ENCODE results near the gene TMEM192. TPM values are rescaled to one million over a fixed set of nuclear protein-coding genes. Genes with fewer than 3 reads are reported as not detected.
"Not testable (repeated sequence)": the region's sequence is repeated elsewhere in the genome, so short reads cannot be mapped to it uniquely, and the experiment has no call there.

TMEM192 gene
- total RNA-seq, 2 donors from 2014 or later = 4.7 to 18.6 TPM

DNA sequence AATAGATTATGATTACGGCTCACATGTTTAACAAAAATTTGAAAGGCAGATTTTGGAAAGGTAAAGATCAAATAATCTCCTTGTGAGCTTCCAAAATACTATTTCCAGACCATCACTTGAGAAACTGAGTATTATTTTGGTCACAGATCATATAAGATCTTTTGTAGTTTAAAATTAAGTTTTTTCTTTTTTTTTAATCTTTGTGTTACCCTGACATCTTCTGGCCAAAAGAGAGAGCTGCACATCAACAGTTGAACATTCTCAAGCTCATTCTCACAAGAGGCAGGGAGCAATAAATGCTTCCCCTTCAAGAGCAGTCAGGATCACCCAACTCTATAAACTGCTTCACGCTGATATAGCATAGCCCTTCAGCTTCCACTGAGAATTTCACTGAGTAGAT is 15.9 kb downstream of the TMEM192 start:
- TF ChIP-seq, protein P1, sequence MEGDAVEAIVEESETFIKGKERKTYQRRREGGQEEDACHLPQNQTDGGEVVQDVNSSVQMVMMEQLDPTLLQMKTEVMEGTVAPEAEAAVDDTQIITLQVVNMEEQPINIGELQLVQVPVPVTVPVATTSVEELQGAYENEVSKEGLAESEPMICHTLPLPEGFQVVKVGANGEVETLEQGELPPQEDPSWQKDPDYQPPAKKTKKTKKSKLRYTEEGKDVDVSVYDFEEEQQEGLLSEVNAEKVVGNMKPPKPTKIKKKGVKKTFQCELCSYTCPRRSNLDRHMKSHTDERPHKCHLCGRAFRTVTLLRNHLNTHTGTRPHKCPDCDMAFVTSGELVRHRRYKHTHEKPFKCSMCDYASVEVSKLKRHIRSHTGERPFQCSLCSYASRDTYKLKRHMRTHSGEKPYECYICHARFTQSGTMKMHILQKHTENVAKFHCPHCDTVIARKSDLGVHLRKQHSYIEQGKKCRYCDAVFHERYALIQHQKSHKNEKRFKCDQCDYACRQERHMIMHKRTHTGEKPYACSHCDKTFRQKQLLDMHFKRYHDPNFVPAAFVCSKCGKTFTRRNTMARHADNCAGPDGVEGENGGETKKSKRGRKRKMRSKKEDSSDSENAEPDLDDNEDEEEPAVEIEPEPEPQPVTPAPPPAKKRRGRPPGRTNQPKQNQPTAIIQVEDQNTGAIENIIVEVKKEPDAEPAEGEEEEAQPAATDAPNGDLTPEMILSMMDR (IDR thresholded peaks at IDR 0.05) = no peak
- ATAC-seq (ENCODE audit: insufficient number of reproducible peaks, low FRiP score, low read depth) (no peak), DNase-seq (ENCODE audit: low spot score) (no peak)
- H3K9me3 ChIP-seq = no peaks in the 10 kb centered on the region
- H3K27me3 ChIP-seq (replicated peaks; ENCODE audit: insufficient read depth) = no peaks in the 10 kb centered on the region
- no peaks in the 10 kb centered on the region for H3K4me1 ChIP-seq (ENCODE audit: control insufficient read depth in 1 of 2, low read depth in 2 of 2)
- H3K36me3 ChIP-seq = peaks cover 29% of the 10 kb centered on the region
- no peak overlapping the region for H3K4me3 ChIP-seq
- no peak overlapping the region for H3K27ac ChIP-seq

DNA sequence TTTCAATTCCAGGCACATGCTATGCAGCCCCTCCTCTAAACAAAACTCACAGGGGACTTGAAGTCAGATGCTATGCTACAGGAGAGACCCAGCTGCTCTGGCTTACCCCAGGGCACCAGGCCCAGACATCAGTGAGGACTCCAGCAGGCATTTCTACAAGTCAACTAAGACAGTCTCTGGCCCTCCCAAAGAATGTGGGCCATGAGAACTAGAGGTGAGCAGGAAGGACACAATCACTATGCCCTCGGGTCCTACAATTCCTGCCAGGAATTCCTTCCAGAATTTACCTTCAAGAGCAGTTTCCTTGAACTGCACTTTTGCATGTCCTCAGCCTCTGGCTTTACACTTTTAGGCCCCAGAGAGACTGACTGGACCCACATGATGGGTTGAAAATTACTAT is 17.4 kb downstream of the TMEM192 start:
- Histone ChIP-seq H3K27ac (no peak overlapping the region), H3K36me3 (peaks cover 18% of the 10 kb centered on the region), H3K4me3 (no peak overlapping the region), H3K9me3 (no peaks in the 10 kb centered on the region), H3K4me1 (ENCODE audit: control insufficient read depth in 1 of 2, low read depth in 2 of 2) (no peaks in the 10 kb centered on the region), H3K27me3 (replicated peaks; ENCODE audit: insufficient read depth) (no peaks in the 10 kb centered on the region)
- ATAC-seq (ENCODE audit: insufficient number of reproducible peaks, low FRiP score, low read depth) (no peak), DNase-seq (ENCODE audit: low spot score) (no peak)
- TF ChIP-seq, protein P1 (IDR thresholded peaks at IDR 0.05) = no peak

DNA sequence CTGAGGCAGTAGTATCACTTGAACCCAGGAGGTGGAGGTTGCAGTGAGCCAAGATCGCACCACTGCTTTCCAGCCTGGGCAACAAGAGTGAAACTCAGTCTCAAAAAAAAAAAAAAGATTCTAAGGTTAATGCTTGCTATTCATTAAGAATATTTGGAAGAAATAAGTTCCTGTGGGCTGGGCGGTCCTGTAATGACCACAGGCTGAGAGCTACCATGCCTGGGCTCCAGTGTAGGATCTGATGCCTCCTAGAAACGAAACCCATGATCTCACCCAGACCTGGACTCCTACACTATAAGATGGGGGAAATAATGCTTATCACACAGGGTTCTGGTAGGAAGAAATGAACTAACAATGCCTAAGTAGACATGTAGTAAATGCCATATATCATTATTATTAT is 17.8 kb downstream of the TMEM192 start:
- peaks cover 17% of the 10 kb centered on the region for H3K36me3 ChIP-seq
- H3K27me3 ChIP-seq (replicated peaks; ENCODE audit: insufficient read depth) = no peaks in the 10 kb centered on the region
- H3K27ac ChIP-seq = no peak overlapping the region
- no peaks in the 10 kb centered on the region for H3K9me3 ChIP-seq
- no peak overlapping the region for H3K4me3 ChIP-seq
- no peaks in the 10 kb centered on the region for H3K4me1 ChIP-seq (ENCODE audit: control insufficient read depth in 1 of 2, low read depth in 2 of 2)
- ATAC-seq (ENCODE audit: insufficient number of reproducible peaks, low FRiP score, low read depth) (no peak), DNase-seq (ENCODE audit: low spot score) (no peak)
- TF ChIP-seq, protein P1 (IDR thresholded peaks at IDR 0.05) = no peak

DNA sequence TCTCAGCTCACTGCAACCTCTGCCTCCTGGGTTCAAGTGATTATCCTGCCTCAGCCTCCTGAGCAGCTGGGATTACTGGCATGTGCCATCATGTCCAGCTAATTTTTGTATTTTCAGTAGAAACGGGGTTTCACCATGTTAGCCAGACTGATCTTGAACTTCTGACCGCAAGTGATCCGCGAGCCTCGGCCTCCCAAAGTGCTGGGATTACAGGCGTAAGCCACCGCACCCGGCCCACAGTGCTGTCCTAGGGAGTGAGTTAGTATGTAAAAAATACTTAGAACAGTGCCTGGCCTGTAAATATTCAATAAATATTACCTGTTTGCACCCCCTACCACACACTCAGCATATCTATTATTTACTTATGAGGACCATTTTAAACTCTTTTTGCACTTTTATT is 20.5 kb downstream of the TMEM192 start:
- H3K4me3 ChIP-seq; DNase-seq (ENCODE audit: low spot score); H3K4me1 ChIP-seq (ENCODE audit: control insufficient read depth in 1 of 2, low read depth in 2 of 2); H3K27me3 ChIP-seq (replicated peaks; ENCODE audit: insufficient read depth); ATAC-seq (ENCODE audit: insufficient number of reproducible peaks, low FRiP score, low read depth); H3K9me3 ChIP-seq; H3K27ac ChIP-seq; H3K36me3 ChIP-seq: not testable (repeated sequence)

DNA sequence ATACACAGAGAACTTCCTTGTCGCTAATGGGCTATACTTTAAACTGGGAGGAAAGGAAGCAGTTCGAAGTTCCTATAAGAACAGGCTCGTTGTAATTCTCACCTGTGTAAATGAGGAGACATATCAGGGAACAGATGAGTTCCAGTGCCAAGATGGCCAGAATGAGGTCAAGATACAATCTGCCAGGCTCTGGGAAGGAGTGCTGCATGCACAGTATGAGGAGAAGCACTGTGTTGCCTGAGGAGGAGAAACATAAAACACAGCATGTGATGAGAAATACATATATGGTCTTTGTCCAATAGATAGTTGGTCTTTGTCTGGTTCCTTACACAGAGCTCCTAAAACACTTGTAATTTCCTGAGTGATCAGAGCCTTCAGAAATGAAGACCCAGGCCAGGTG is 24.3 kb downstream of the TMEM192 start:
- Histone ChIP-seq H3K27me3 (replicated peaks; ENCODE audit: insufficient read depth) (no peaks in the 10 kb centered on the region), H3K36me3 (peaks cover 30% of the 10 kb centered on the region), H3K9me3 (no peaks in the 10 kb centered on the region), H3K4me1 (ENCODE audit: control insufficient read depth in 1 of 2, low read depth in 2 of 2) (no peaks in the 10 kb centered on the region), H3K27ac (no peak overlapping the region), H3K4me3 (no peak overlapping the region)
- DNase-seq (ENCODE audit: low spot score) = no peak
- TF ChIP-seq, protein P1 (IDR thresholded peaks at IDR 0.05) = no peak
- ATAC-seq (ENCODE audit: insufficient number of reproducible peaks, low FRiP score, low read depth) = no peak

DNA sequence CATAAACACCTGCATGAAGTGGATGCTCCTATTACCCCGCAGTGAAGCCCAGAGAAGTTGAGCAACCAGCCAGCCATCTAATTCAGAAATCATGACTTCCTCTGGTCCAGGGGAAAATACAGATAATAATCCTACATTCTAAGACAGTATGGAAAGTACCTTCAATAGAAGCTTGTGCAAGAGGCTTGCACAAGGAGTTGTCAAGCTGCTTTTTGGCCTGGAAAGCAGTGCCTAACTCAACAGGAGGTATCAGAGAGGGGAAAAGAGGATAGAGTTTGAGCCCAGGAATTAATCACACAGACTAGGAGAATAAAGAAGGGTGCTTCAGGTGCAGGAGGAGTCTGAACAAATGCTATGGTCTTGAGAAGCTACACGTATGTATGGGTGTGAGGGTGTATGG is 26.7 kb downstream of the TMEM192 start:
- Histone ChIP-seq H3K36me3 (peaks cover 30% of the 10 kb centered on the region), H3K27ac (no peak overlapping the region)
- DNase-seq (ENCODE audit: low spot score) = no peak

DNA sequence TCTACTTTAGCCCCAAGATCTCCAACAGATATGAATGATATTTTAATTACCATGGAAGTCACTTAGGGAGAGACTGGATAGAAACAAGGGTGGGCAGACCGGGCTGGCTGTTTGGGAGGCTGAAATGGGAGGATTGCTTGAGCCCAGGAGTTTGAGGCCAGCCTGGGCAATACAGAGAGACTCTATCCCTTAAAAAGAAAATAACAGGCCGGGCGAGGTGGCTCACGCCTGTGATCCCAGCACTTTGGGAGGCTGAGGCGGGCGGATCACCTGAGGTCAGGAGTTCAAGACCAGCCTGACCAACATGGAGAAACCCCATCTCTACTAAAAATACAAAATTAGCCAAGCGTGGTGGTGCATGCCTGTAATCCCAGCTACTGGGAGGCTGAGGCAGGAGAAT is 27.9 kb downstream of the TMEM192 start:
- not testable (repeated sequence) for H3K27me3 ChIP-seq (replicated peaks; ENCODE audit: insufficient read depth); H3K4me3 ChIP-seq; DNase-seq (ENCODE audit: low spot score); H3K9me3 ChIP-seq; H3K4me1 ChIP-seq (ENCODE audit: control insufficient read depth in 1 of 2, low read depth in 2 of 2); H3K27ac ChIP-seq; ATAC-seq (ENCODE audit: insufficient number of reproducible peaks, low FRiP score, low read depth)
- H3K36me3 ChIP-seq = peaks cover 30% of the 10 kb centered on the region

More for the DNA sequence above, 26.7 kb downstream of the TMEM192 start:
- Histone ChIP-seq H3K4me1 (ENCODE audit: control insufficient read depth in 1 of 2, low read depth in 2 of 2) (no peaks in the 10 kb centered on the region), H3K4me3 (no peak overlapping the region), H3K27me3 (replicated peaks; ENCODE audit: insufficient read depth) (no peaks in the 10 kb centered on the region), H3K9me3 (no peaks in the 10 kb centered on the region)
- ATAC-seq (ENCODE audit: insufficient number of reproducible peaks, low FRiP score, low read depth) = no peak
- TF ChIP-seq, protein P1 (IDR thresholded peaks at IDR 0.05) = no peak

Measured in thoracic aorta (tissue), 2 donors.